ENCODE measurements around the gene SUV39H1.

The SUV39H1 gene

DNA sequence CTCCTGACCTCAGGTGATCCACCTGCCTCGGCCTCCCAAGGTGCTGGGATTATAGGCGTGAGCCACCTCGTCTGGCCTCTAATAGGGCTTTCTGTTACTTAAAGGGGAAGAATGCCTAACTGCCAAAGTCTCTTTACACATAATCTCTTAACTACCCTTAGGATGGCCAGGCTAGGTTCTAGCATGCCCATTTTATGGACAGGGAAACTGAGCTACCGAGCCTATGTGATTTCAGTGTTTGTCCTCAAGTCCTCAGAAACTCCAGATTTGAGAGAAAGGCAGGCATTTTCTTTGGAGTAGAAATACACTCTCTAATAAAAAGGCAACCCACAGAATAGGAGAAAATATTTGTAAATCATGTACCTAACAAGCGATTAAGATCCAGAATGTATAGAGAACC, 52.6 kb downstream of the SUV39H1 start:
- Histone ChIP-seq H3K4me3 (ENCODE audit: low read length) (no peak overlapping the region), H3K36me3 (ENCODE audit: control insufficient read depth, low read depth, low read length) (no peaks in the 10 kb centered on the region), H3K4me1 (ENCODE audit: control insufficient read depth, low read depth, low read length) (no peaks in the 10 kb centered on the region), H3K9ac (ENCODE audit: low read length) (no peak overlapping the region), H3K27me3 (ENCODE audit: control insufficient read depth, insufficient read depth, low read length) (no peaks in the 10 kb centered on the region), H3K9me3 (ENCODE audit: control insufficient read depth, low read depth, low read length) (peaks cover 6% of the 10 kb centered on the region), H3K27ac (ENCODE audit: low read length) (no peak overlapping the region)

DNA sequence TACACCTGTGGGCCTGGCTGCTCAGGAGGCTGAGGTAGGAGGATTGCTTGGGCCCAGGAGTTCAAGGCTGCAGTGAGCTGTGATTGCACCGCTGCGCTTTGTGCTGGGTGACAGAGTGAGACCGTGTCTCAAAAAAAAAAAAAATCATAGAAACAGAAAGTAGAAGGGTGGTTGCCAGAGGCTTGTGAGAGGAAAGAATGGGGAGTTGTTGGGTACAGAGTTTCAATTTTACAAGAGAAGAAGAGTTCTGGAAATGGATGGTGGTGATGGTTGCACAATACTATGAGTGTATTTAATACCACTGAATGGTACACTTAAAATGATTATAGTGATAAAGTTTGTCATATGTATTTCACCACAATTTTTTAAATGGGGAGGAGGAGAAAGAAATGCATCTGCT, 54.8 kb downstream of the SUV39H1 start:
- Histone ChIP-seq H3K4me3 (ENCODE audit: low read length) (no peak overlapping the region), H3K27me3 (ENCODE audit: control insufficient read depth, insufficient read depth, low read length) (no peaks in the 10 kb centered on the region), H3K9ac (ENCODE audit: low read length) (no peak overlapping the region), H3K9me3 (ENCODE audit: control insufficient read depth, low read depth, low read length) (peaks cover 6% of the 10 kb centered on the region), H3K27ac (ENCODE audit: low read length) (no peak overlapping the region), H3K36me3 (ENCODE audit: control insufficient read depth, low read depth, low read length) (no peaks in the 10 kb centered on the region), H3K4me1 (ENCODE audit: control insufficient read depth, low read depth, low read length) (no peaks in the 10 kb centered on the region)

GRCh38 chrX:48752498-48752897, 56.0 kb downstream of the SUV39H1 start:
- Histone ChIP-seq H3K4me1 (ENCODE audit: control insufficient read depth, low read depth, low read length) (no peaks in the 10 kb centered on the region), H3K36me3 (ENCODE audit: control insufficient read depth, low read depth, low read length) (no peaks in the 10 kb centered on the region), H3K27me3 (ENCODE audit: control insufficient read depth, insufficient read depth, low read length) (no peaks in the 10 kb centered on the region), H3K9me3 (ENCODE audit: control insufficient read depth, low read depth, low read length) (peaks cover 6% of the 10 kb centered on the region), H3K4me3 (ENCODE audit: low read length) (no peak overlapping the region), H3K9ac (ENCODE audit: low read length) (no peak overlapping the region), H3K27ac (ENCODE audit: low read length) (no peak overlapping the region)

- H3K4me1 ChIP-seq (ENCODE audit: control insufficient read depth, low read depth, low read length), result no peaks in the 10 kb centered on the region
- no peaks in the 10 kb centered on the region for H3K36me3 ChIP-seq (ENCODE audit: control insufficient read depth, low read depth, low read length)
- no peak overlapping the region for H3K9ac ChIP-seq (ENCODE audit: low read length)
- H3K4me3 ChIP-seq (ENCODE audit: low read length), result no peak overlapping the region
- H3K9me3 ChIP-seq (ENCODE audit: control insufficient read depth, low read depth, low read length), result peaks cover 6% of the 10 kb centered on the region
- H3K27me3 ChIP-seq (ENCODE audit: control insufficient read depth, insufficient read depth, low read length), result no peaks in the 10 kb centered on the region
- no peak overlapping the region for H3K27ac ChIP-seq (ENCODE audit: low read length)
Measured at GRCh38 chrX:48753708-48754228, 57.2 kb downstream of the SUV39H1 start.

- no peak overlapping the region for H3K9ac ChIP-seq (ENCODE audit: low read length)
- H3K9me3 ChIP-seq (ENCODE audit: control insufficient read depth, low read depth, low read length), result peaks cover 8% of the 10 kb centered on the region
- no peak overlapping the region for H3K27ac ChIP-seq (ENCODE audit: low read length)
- H3K4me1 ChIP-seq (ENCODE audit: control insufficient read depth, low read depth, low read length), result no peaks in the 10 kb centered on the region
- H3K36me3 ChIP-seq (ENCODE audit: control insufficient read depth, low read depth, low read length), result no peaks in the 10 kb centered on the region
- no peak overlapping the region for H3K4me3 ChIP-seq (ENCODE audit: low read length)
- no peaks in the 10 kb centered on the region for H3K27me3 ChIP-seq (ENCODE audit: control insufficient read depth, insufficient read depth, low read length)
Measured at GRCh38 chrX:48754238-48754637, 57.7 kb downstream of the SUV39H1 start.

Measured in iPS-18a (cell line).